HG03558 (cell line): ENCODE results near the gene ZNF502.
A peak's percentile ranks its signal among the peaks of the same experiment; 100 is the strongest.
"Not testable (repeated sequence)": the region's sequence is repeated elsewhere in the genome, so short reads cannot be mapped to it uniquely, and the experiment has no call there.

Experiments
- ATAC-seq: cut with Tn5 transposase; IDR thresholded peaks from one replicate; pipeline ENCODE4 v1.9.1; 2021; ENCODE audit warnings: moderate number of reproducible peaks; ENCODE audit not compliant: unreplicated experiment; ENCODE audit errors: extremely low read depth

The ZNF502 gene

GRCh38 chr3:44712455-44713075, at the start of gene ZNF502:
ZNF502 (plus strand) TSS chr3:44712660; CDS start chr3:44720262, 7,602 bp downstream.
- no peak for ATAC-seq

- ATAC-seq: no peak
These were observed 47.3 kb upstream of the ZNF502 start for GRCh38 chr3:44665173-44665572.

GRCh38 chr3:44666346-44666745, 46.1 kb upstream of the ZNF502 start:
- no peak for ATAC-seq

GRCh38 chr3:44669760-44670159, 42.7 kb upstream of the ZNF502 start:
- ATAC-seq: no peak

GRCh38 chr3:44673466-44673865, 39.0 kb upstream of the ZNF502 start:
- ATAC-seq: not testable (repeated sequence)

GRCh38 chr3:44674211-44674610, 38.2 kb upstream of the ZNF502 start:
- ATAC-seq: no peak

GRCh38 chr3:44678480-44679116, 33.9 kb upstream of the ZNF502 start:
- no peak for ATAC-seq

DNA sequence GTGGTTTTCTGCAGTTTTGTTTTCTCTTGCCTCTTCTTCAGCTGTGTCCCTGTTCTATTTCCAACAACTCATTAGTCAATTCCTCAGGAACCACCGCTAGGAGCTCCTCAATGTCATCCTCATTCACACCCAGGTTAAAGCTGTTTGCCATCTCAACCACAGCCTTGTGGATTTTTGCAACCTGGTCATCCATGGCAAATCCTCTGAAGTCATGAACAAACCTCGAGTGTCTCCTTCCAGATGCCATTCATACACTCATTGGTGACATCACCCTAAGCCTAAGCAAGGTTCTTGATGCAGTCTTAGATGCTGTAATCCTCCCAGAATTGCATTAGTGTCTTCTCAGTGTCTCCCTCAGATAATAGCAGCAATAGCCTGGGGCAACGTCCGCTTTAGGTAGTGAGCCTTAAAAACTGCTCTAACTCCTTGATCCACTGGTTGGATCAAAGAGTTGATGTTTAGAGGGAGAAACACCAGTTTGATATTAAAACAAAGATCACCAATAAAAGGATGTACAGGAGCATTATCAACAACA, 31.5 kb upstream of the ZNF502 start:
- no peak for ATAC-seq

GRCh38 chr3:44682182-44682896, 30.1 kb upstream of the ZNF502 start:
- ATAC-seq: no peak

- peak; percentile 46 for ATAC-seq
These were observed 27.2 kb upstream of the ZNF502 start for GRCh38 chr3:44685128-44685800.

- no peak for ATAC-seq
These were observed 24.6 kb upstream of the ZNF502 start for GRCh38 chr3:44687898-44688297.

- ATAC-seq: no peak
These were observed 9.0 kb downstream of the ZNF502 start for GRCh38 chr3:44721231-44722102.

DNA sequence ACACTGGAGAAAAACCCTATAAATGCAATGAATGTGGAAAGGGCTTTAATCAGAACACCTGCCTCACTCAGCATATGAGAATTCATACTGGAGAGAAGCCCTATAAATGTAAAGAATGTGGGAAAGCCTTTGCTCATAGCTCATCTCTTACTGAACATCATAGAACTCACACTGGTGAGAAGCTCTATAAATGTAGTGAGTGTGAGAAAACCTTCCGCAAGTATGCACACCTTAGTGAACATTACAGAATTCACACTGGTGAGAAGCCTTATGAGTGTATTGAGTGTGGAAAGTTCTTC, 9.6 kb downstream of the ZNF502 start:
- no peak for ATAC-seq

DNA sequence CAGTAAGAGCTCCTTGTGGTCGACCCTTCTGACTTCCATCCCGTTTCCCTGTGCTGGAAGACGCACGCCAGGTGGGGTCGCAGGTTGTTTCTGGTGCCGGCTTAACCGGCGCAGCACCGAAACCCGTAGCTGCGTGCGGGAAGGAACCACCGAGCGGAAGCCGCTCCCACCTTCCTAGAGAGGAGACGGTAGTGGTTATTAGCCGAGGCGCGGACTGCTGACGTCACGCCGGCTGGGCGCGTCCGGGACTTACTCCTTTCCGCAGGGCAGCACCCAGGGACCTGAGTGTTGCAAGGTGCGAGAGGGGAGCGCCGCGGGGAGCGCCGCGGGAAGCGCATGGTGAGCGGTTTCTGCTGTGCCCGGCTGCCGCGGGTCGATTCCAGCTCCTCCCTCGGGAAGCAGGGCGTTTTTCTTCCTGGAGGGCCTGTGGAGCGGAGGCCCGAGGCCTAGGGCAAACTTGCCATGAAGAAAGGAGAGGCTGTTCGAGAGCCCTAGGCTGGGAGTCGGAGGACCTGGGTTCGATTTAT, 17.0 kb downstream of the ZNF502 start, which contains the start of gene ZNF501:
Gene ZNF501, plus strand, starts transcription at position 252 of the 527 bp plus-strand sequence. CDS start 4,787 bp downstream, outside the sequence.
- no peak for ATAC-seq

DNA sequence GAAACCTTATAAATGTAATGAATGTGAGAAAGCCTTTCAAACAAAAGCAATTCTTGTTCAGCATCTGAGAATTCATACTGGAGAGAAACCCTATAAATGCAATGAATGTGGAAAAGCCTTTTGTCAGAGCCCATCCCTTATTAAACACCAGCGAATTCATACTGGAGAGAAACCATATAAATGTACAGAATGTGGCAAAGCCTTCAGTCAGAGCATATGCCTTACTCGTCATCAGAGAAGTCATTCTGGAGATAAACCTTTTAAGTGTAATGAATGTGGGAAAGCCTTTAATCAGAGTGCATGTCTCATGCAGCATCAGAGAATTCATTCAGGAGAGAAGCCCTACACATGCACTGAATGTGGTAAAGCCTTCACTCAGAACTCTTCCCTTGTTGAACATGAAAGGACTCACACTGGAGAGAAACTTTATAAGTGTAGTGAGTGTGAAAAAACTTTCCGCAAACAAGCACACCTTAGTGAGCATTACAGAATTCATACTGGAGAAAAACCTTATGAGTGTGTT, 22.2 kb downstream of the ZNF502 start:
- ATAC-seq: no peak

- ATAC-seq: no peak
These were observed 48.6 kb downstream of the ZNF502 start for GRCh38 chr3:44761101-44761423.

DNA sequence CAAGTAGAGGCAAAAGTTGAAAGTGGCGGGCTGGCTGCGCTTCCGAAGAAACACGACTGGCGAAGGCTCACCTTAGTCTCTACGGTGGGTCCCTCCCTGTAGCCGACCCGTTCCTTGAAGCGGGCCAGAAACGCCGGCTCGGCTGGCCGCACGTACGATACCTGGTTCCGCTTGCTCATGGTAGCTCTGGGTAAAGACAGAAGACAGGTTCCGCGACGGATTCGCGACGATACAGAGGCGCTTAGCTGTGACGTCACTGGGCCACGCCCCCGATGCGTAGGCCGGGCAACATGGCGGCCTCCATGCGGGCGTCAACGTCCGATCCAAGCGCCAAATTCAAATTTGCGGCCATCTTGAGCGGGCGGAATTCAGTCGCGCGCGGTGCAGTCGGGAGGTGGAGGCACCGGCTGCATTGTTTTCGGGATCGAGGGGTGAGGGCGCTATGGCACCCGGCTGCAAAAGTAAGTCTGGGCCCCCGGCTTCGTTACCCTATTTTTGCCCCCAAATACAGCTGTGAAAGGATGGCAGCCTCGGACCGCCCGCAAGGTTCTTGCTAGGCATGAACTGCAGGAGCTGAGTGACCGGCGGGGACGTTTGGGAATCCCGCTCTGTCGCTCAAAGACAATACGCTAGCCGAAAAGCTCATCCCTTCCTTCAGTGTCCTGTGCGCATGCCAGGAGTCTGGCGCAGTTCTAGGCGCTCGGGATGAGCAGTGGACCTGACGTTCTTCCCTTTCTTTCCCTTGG, 49.1 kb downstream of the ZNF502 start, which contains the start of the genes KIAA1143 and KIF15:
Gene KIAA1143, minus strand, starts transcription at position 196 of the 746 bp plus-strand sequence. Its CDS starts 17 bp downstream, at position 179.
Gene KIF15, plus strand, starts transcription at position 371 of the 746 bp plus-strand sequence. Its CDS starts 72 bp downstream, at position 443.
- peak; percentile 70 for ATAC-seq

- peak; percentile 8 for ATAC-seq
These were observed 49.8 kb downstream of the ZNF502 start for GRCh38 chr3:44762170-44762677.
